GM18505 (cell line): Measurements from ENCODE around the gene NCCRP1.

ENCODE experiments used
- ATAC-seq: cut with Tn5 transposase; IDR thresholded peaks from one replicate; pipeline ENCODE4 v1.9.1; 2021; ENCODE audit not compliant: unreplicated experiment
- POLR2A ChIP-seq: IDR thresholded peaks from 4 replicates; pipeline ENCODE4 v1.6.1; 2011; ENCODE audit warnings: borderline replicate concordance; ENCODE audit not compliant: insufficient read depth, insufficient read length; ENCODE audit errors: extremely low read depth

The NCCRP1 gene

GRCh38 chr19:39196860-39197562, at the start of gene NCCRP1:
Gene NCCRP1 (plus strand): TSS chr19:39196964. CDS start chr19:39196983, 19 bp downstream.
- no peak for TF ChIP-seq POLR2A
- no peak for ATAC-seq

- ATAC-seq = no peak
Measured at GRCh38 chr19:39147480-39147879, 49.3 kb upstream of the NCCRP1 start.

GRCh38 chr19:39148939-39149529, 47.7 kb upstream of the NCCRP1 start:
- TF ChIP-seq POLR2A = no peak
- no peak for ATAC-seq

More at GRCh38 chr19:39147480-39147879, 49.3 kb upstream of the NCCRP1 start:
- TF ChIP-seq POLR2A = no peak

- no peak for ATAC-seq
- no peak for TF ChIP-seq POLR2A
Measured at GRCh38 chr19:39150235-39150634, 46.5 kb upstream of the NCCRP1 start.

- no peak for TF ChIP-seq POLR2A
- no peak for ATAC-seq
Measured at GRCh38 chr19:39150807-39151600, 45.8 kb upstream of the NCCRP1 start.

- TF ChIP-seq POLR2A = no peak
Measured at GRCh38 chr19:39152066-39152465, 44.7 kb upstream of the NCCRP1 start.

GRCh38 chr19:39154100-39154628, 42.6 kb upstream of the NCCRP1 start:
- no peak for ATAC-seq
- TF ChIP-seq POLR2A = no peak

More at GRCh38 chr19:39152066-39152465, 44.7 kb upstream of the NCCRP1 start:
- ATAC-seq = no peak

GRCh38 chr19:39154629-39155100, 42.1 kb upstream of the NCCRP1 start:
- ATAC-seq = no peak
- TF ChIP-seq POLR2A = no peak

GRCh38 chr19:39155114-39155700, 41.6 kb upstream of the NCCRP1 start:
- no peak for TF ChIP-seq POLR2A
- ATAC-seq = no peak

- ATAC-seq = no peak
- no peak for TF ChIP-seq POLR2A
Measured at GRCh38 chr19:39155741-39156140, 41.0 kb upstream of the NCCRP1 start.

- TF ChIP-seq POLR2A = no peak
- no peak for ATAC-seq
Measured at GRCh38 chr19:39156326-39157230, 40.2 kb upstream of the NCCRP1 start.
